ENCODE results near the gene NXT2. TPM values are rescaled to one million over a fixed set of nuclear protein-coding genes. Genes with fewer than 3 reads are reported as not detected.
A peak's percentile ranks its signal among the peaks of the same experiment; 100 is the strongest.
"Not testable (repeated sequence)": the region's sequence is repeated elsewhere in the genome, so short reads cannot be mapped to it uniquely, and the experiment has no call there.

The NXT2 gene
- total RNA-seq, 1 donor from 2014 or later = 13.2 TPM

DNA sequence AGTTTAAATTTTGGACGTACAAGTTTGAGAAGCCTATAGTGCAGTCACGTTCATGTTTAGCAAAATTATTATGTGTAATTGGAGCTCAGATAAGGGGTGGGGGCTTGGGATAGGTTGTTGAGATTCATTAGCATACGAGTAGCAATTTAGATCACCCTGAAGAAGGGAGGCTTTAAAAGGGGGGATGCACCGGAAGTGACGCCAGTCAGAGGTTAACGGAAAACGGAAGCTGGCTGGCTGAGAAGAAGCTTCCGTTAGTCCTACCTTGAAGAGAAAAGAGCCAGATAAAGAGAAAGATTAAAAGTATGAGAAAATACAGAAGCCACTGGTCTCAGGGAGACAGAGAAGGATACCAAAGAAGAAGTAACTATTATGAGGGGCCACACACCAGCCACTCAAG, 1.1 kb upstream of the NXT2 start:
- Histone ChIP-seq H3K27me3 (ENCODE audit: control insufficient read depth, insufficient read depth, low read length) (no peaks in the 10 kb centered on the region), H3K36me3 (ENCODE audit: control insufficient read depth, insufficient read depth, low read length) (no peaks in the 10 kb centered on the region), H3K4me3 (ENCODE audit: low read depth, low read length) (no peak overlapping the region)
- no peak for FAIRE-seq
- DNase-seq (ENCODE audit: low read depth) = no peak
- TF ChIP-seq, protein P1, sequence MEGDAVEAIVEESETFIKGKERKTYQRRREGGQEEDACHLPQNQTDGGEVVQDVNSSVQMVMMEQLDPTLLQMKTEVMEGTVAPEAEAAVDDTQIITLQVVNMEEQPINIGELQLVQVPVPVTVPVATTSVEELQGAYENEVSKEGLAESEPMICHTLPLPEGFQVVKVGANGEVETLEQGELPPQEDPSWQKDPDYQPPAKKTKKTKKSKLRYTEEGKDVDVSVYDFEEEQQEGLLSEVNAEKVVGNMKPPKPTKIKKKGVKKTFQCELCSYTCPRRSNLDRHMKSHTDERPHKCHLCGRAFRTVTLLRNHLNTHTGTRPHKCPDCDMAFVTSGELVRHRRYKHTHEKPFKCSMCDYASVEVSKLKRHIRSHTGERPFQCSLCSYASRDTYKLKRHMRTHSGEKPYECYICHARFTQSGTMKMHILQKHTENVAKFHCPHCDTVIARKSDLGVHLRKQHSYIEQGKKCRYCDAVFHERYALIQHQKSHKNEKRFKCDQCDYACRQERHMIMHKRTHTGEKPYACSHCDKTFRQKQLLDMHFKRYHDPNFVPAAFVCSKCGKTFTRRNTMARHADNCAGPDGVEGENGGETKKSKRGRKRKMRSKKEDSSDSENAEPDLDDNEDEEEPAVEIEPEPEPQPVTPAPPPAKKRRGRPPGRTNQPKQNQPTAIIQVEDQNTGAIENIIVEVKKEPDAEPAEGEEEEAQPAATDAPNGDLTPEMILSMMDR (IDR thresholded peaks at IDR 0.05; ENCODE audit: insufficient read depth, low read length, severe bottlenecking) = no peak

DNA sequence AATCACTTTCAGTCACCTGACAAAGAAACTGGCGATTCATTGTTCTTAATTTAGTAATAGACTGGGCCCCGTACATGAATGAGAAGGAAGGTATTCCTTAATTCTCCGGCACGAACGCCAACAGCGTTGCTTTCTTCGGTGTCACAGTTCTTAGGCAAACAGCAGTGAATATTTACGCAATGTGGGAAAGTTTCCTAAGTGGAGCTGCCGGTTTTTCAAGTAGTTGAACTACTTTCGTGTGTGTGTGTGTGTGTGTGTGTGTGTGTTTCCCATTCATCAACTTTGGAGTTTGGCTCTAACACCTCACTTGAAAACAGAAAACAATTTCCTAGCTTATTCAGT, 651 bp downstream of the NXT2 start:
- FAIRE-seq = no peak
- TF ChIP-seq, protein P1 (IDR thresholded peaks at IDR 0.05; ENCODE audit: insufficient read depth, low read length, severe bottlenecking) = no peak
- Histone ChIP-seq H3K4me3 (ENCODE audit: low read depth, low read length) (peak overlapping the region; percentile 59), H3K36me3 (ENCODE audit: control insufficient read depth, insufficient read depth, low read length) (no peaks in the 10 kb centered on the region), H3K27me3 (ENCODE audit: control insufficient read depth, insufficient read depth, low read length) (no peaks in the 10 kb centered on the region)
- peak; percentile 90 for DNase-seq (ENCODE audit: low read depth)

DNA sequence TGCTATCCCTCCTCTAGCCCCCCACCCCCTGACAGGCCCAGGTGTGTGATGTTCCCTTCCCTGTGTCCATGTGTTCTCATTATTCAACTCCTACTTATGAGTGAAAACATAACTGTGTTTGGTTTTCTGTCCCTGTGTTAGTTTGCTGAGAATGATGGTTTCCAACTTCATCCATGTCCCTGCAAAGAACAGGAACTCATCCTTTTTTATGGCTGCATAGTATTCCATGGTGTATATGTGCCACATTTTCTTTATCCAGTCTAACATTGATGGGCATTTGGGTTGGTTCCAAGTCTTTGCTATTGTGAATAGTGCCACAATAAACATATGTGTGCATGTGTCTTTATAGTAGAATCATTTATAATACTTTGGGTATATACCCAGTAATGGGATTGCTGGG, 2.4 kb downstream of the NXT2 start:
- H3K36me3 ChIP-seq (ENCODE audit: control insufficient read depth, insufficient read depth, low read length); FAIRE-seq; DNase-seq (ENCODE audit: low read depth); H3K27me3 ChIP-seq (ENCODE audit: control insufficient read depth, insufficient read depth, low read length); H3K4me3 ChIP-seq (ENCODE audit: low read depth, low read length): not testable (repeated sequence)

DNA sequence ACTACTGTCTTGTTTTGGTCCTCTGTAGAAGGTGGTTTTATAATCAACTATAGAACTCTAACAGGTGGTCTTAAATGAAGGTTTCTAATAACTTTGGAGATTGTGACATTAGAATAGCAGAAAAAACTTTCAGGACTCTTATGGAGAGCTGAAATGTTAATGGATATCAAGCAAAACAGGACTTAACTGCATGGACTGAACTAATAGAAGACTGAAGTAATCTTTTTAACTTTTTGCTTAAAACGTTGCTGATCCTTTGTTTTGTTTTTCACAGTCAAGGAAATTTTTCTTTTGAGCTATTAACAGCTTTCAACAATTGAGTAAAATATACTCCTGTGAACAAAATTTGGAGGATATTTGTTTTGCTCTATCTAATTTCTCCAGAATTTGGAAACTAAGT, 17.2 kb downstream of the NXT2 start:
- FAIRE-seq (no peak), DNase-seq (ENCODE audit: low read depth) (no peak)
- H3K4me3 ChIP-seq (ENCODE audit: low read depth, low read length) = no peak overlapping the region
- TF ChIP-seq, protein P1 (IDR thresholded peaks at IDR 0.05; ENCODE audit: insufficient read depth, low read length, severe bottlenecking) = no peak
- no peaks in the 10 kb centered on the region for H3K27me3 ChIP-seq (ENCODE audit: control insufficient read depth, insufficient read depth, low read length)
- no peaks in the 10 kb centered on the region for H3K36me3 ChIP-seq (ENCODE audit: control insufficient read depth, insufficient read depth, low read length)

DNA sequence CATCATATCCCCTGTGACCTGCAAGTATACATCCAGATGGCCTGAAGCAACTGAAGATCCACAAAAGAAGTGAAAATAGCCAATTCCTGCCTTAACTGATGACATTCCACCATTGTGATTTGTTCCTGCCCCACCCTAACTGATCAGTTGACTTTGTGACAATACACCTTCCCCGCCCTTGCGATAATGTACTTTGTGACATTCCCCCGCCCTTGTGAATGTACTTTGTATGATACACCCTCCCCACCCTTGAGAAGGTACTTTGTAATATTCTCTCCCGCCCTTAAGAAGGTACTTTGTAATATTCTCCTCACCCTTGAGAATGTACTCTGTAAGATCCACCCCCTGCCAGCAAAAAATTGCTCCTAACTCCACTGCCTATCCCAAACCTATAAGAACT, 39.4 kb downstream of the NXT2 start:
- DNase-seq (ENCODE audit: low read depth); FAIRE-seq; H3K27me3 ChIP-seq (ENCODE audit: control insufficient read depth, insufficient read depth, low read length); H3K36me3 ChIP-seq (ENCODE audit: control insufficient read depth, insufficient read depth, low read length); H3K4me3 ChIP-seq (ENCODE audit: low read depth, low read length): not testable (repeated sequence)

DNA sequence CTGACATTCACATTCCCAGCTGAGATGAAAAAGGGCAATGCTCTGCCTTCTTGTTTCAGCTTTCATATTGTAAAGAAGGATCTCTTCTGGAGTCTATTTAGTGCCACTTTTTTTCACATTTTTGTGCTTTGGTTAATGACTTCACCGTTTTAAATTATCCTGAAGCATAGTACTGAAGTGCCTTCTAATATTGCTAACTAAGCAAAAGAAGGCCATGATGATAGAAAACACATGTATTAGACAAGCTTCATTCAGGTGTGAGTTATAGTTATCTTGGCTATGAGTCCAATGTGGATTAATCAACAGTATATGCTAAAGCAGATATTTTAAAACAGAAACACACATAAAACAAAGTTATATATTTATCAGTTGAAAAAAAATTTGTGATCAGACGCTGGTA, 40.4 kb downstream of the NXT2 start:
- no peak for DNase-seq (ENCODE audit: low read depth)
- TF ChIP-seq, protein P1 (IDR thresholded peaks at IDR 0.05; ENCODE audit: insufficient read depth, low read length, severe bottlenecking) = no peak
- Histone ChIP-seq H3K4me3 (ENCODE audit: low read depth, low read length) (no peak overlapping the region), H3K36me3 (ENCODE audit: control insufficient read depth, insufficient read depth, low read length) (no peaks in the 10 kb centered on the region), H3K27me3 (ENCODE audit: control insufficient read depth, insufficient read depth, low read length) (no peaks in the 10 kb centered on the region)
- no peak for FAIRE-seq

DNA sequence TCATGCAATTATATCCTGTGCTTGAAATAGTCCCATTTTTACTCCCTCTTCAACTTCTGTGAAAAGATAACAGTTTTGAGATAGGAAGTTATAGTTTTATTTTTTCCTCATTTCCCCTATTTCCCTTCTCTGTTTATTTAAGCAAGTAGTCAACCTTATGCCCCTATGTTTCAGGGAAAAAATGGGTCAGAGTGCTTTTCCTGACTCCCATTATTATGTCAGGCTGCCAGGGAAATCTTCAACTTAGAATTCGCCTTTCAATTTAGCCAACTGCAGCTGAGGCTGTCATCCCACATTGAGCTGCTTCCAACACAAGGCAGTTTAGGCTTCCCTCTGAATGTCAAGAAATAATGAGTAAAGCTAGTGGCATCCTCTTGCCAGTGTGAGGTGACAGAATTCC, 42.3 kb downstream of the NXT2 start:
- H3K36me3 ChIP-seq (ENCODE audit: control insufficient read depth, insufficient read depth, low read length) = no peaks in the 10 kb centered on the region
- H3K27me3 ChIP-seq (ENCODE audit: control insufficient read depth, insufficient read depth, low read length) = no peaks in the 10 kb centered on the region
- no peak overlapping the region for H3K4me3 ChIP-seq (ENCODE audit: low read depth, low read length)
- TF ChIP-seq, protein P1 (IDR thresholded peaks at IDR 0.05; ENCODE audit: insufficient read depth, low read length, severe bottlenecking) = no peak
- DNase-seq (ENCODE audit: low read depth) (no peak), FAIRE-seq (no peak)

Data from bronchial epithelial cell (primary cell).